HCT116 (cell line): ENCODE results near the gene HOXD3. TPM values are rescaled to one million over a fixed set of nuclear protein-coding genes. Genes with fewer than 3 reads are reported as not detected.

Experiments used
- ATAC-seq: fragments of 200-7000 bp; cut with Tn5 transposase; 2 replicates; pipeline ENCODE4 v1.9.1; 2020; ENCODE audit warnings: mild to moderate bottlenecking, moderate library complexity
- BruUV-seq: library from RNA; stranded (reverse); fragments of 400-500 nt; replicated peaks from 2 replicates; lab custom pipeline; 2021; lab: Mats Ljungman, UMichigan
- CTCF ChIA-PET: fragments of 300-600 bp; sonication (Branson Sonifier 250); formaldehyde crosslinking; loops from one replicate; lab custom pipeline; 2021; ENCODE audit warnings: antibody characterized with exemption; lab: Charles Lee
- POLR2A ChIA-PET: fragments of 300-600, 350-600 bp; sonication (Branson Sonifier 250); formaldehyde crosslinking; loops from one replicate; lab custom pipeline; 2021; ENCODE audit warnings: antibody characterized with exemption; lab: Charles Lee
- RAD21 ChIA-PET, 2 experiments: fragments of 300-600 bp; sonication (Branson Sonifier 250); formaldehyde crosslinking; loops; one replicate each; lab custom pipeline; 2023; ENCODE audit warnings: low total read pairs in 2 of 2; ENCODE audit not compliant: uncharacterized antibody in 2 of 2, unreplicated experiment in 2 of 2, low non-redundant PET in 1 of 2; lab: Charles Lee
- DNase-seq: peaks from one replicate; pipeline ENCODE4 v3.0.0-alpha.2; 2010; ENCODE audit warnings: low read depth, low spot score
- H2AFZ ChIP-seq: fragments of 200-600 bp; shearing (Covaris generic), sonication (generic); 2 replicates; pipeline ENCODE4 v1.6.1; 2017; ENCODE audit warnings: low read depth, mixed run types, mixed read lengths, antibody characterized with exemption, low read length; ENCODE audit not compliant: poor library complexity, severe bottlenecking
- H3K27ac ChIP-seq: 2 replicates; pipeline ENCODE4 v1.5.1; 2012; ENCODE audit warnings: low read depth, low read length
- H3K27me3 ChIP-seq: fragments of 200-600 bp; sonication (generic); 2 replicates; pipeline ENCODE4 v1.6.1; 2016; ENCODE audit warnings: mixed run types, low read length, mixed read lengths; ENCODE audit not compliant: insufficient read depth
- H3K36me3 ChIP-seq, 2 experiments: fragments of 200-500 bp in 1 of 2; fragments of 200-600 bp in 1 of 2; sonication (Bioruptor generic) in 1 of 2; sonication (generic) in 1 of 2; 2 replicates each; pipeline versions ENCODE4 v1.5.1 to v1.6.1; 2014 to 2016; ENCODE audit warnings: low read length in 2 of 2, inconsistent platforms in 1 of 2, mixed read lengths in 1 of 2, mixed run types in 1 of 2; ENCODE audit not compliant: insufficient read depth in 2 of 2, control insufficient read depth in 1 of 2
- H3K4me1 ChIP-seq, 2 experiments: fragments of 200-600 bp in 1 of 2; sonication (generic) in 1 of 2; 2 replicates each; pipeline versions ENCODE4 v1.5.1 to v1.6.1; 2012 to 2017; ENCODE audit warnings: low read length in 2 of 2, inconsistent platforms in 1 of 2, mild to moderate bottlenecking in 1 of 2, mixed read lengths in 1 of 2, mixed run types in 1 of 2, moderate library complexity in 1 of 2; ENCODE audit not compliant: insufficient read depth in 2 of 2, control insufficient read depth in 1 of 2
- H3K4me2 ChIP-seq: fragments of 200-600 bp; sonication (generic); 2 replicates; pipeline ENCODE4 v1.6.1; 2017; ENCODE audit warnings: mixed run types, low read length, mixed read lengths
- H3K4me3 ChIP-seq, 2 experiments: fragments of 200-600 bp in 1 of 2; sonication (generic) in 1 of 2; replicated peaks in 1 of 2; 2 replicates each; pipeline ENCODE4 v1.5.1; 2011 to 2016; ENCODE audit warnings: low read length in 2 of 2, control low read depth in 1 of 2, low read depth in 1 of 2, mild to moderate bottlenecking in 1 of 2, mixed read lengths in 1 of 2, mixed run types in 1 of 2
- H3K79me2 ChIP-seq: fragments of 200-600 bp; sonication (generic); 2 replicates; pipeline ENCODE4 v1.6.1; 2017; ENCODE audit warnings: mild to moderate bottlenecking, mixed run types, low read length, moderate library complexity, mixed read lengths; ENCODE audit not compliant: insufficient read depth
- H3K9ac ChIP-seq: fragments of 200-600 bp; sonication (generic); 2 replicates; pipeline ENCODE4 v1.6.1; 2016; ENCODE audit warnings: low read length, mixed read lengths
- H3K9me2 ChIP-seq: fragments of 200-600 bp; sonication (generic), shearing (Covaris generic); 2 replicates; pipeline ENCODE4 v1.6.1; 2017; ENCODE audit warnings: mixed run types, mild to moderate bottlenecking, moderate library complexity; ENCODE audit not compliant: insufficient read depth
- H3K9me3 ChIP-seq, 2 experiments: fragments of 200-500 bp in 1 of 2; fragments of 200-600 bp in 1 of 2; sonication (Bioruptor generic) in 1 of 2; sonication (generic) in 1 of 2; 2 replicates each; pipeline ENCODE4 v1.6.1; 2014 to 2017; ENCODE audit warnings: low read length in 2 of 2, mixed read lengths in 2 of 2, inconsistent platforms in 1 of 2, low read depth in 1 of 2, mild to moderate bottlenecking in 1 of 2, mixed run types in 1 of 2, moderate library complexity in 1 of 2; ENCODE audit not compliant: control insufficient read depth in 1 of 2, insufficient read depth in 1 of 2
- H4K20me1 ChIP-seq: fragments of 200-600 bp; sonication (generic), shearing (Covaris generic); 2 replicates; pipeline ENCODE4 v1.6.1; 2017; ENCODE audit warnings: mixed run types, mild to moderate bottlenecking, moderate library complexity; ENCODE audit not compliant: insufficient read depth
- ATF3 ChIP-seq: IDR thresholded peaks from 2 replicates; pipeline ENCODE4 v1.6.1; 2012
- CBX3 ChIP-seq: IDR thresholded peaks from 2 replicates; pipeline ENCODE4 v1.6.1; 2012; ENCODE audit warnings: low read depth
- EGR1 ChIP-seq: IDR thresholded peaks from 2 replicates; pipeline ENCODE4 v1.6.1; 2012; ENCODE audit warnings: low read depth
- EZH2 ChIP-seq: fragments of 200-600 bp; sonication (generic); IDR thresholded peaks from 2 replicates; pipeline ENCODE4 v1.6.1; 2017; ENCODE audit warnings: antibody characterized with exemption, mixed run types
- EZH2phosphoT487 ChIP-seq: fragments of 200-600 bp; IDR thresholded peaks from 2 replicates; pipeline ENCODE4 v1.6.1; 2018; ENCODE audit warnings: antibody characterized with exemption, borderline replicate concordance
- FOSL1 ChIP-seq: IDR thresholded peaks from 2 replicates; pipeline ENCODE4 v1.6.1; 2012; ENCODE audit warnings: low read depth
- JUND ChIP-seq: IDR thresholded peaks from 2 replicates; pipeline ENCODE4 v1.6.1; 2012
- MAX ChIP-seq: IDR thresholded peaks from 2 replicates; pipeline ENCODE4 v1.6.1; 2012
- POLR2A ChIP-seq: IDR thresholded peaks from 2 replicates; pipeline ENCODE4 v1.7.0; 2011; ENCODE audit warnings: borderline replicate concordance; ENCODE audit not compliant: insufficient read depth, insufficient read length; ENCODE audit errors: extremely low read depth
- POLR2AphosphoS5 ChIP-seq: IDR thresholded peaks from 2 replicates; pipeline ENCODE4 v1.6.1; 2011; ENCODE audit warnings: mild to moderate bottlenecking, low read depth, low read length, moderate library complexity
- RAD21 ChIP-seq: IDR thresholded peaks from 2 replicates; pipeline ENCODE4 v1.6.1; 2012; ENCODE audit warnings: low read depth, mild to moderate bottlenecking
- REST ChIP-seq: IDR thresholded peaks from 2 replicates; pipeline ENCODE4 v1.6.1; 2012; ENCODE audit warnings: low read depth
- SIN3A ChIP-seq: IDR thresholded peaks from 2 replicates; pipeline ENCODE4 v1.6.1; 2012; ENCODE audit warnings: low read depth
- SP1 ChIP-seq: IDR thresholded peaks from 2 replicates; pipeline ENCODE4 v1.6.1; 2012; ENCODE audit warnings: low read depth
- SRF ChIP-seq: IDR thresholded peaks from 2 replicates; pipeline ENCODE4 v1.6.1; 2012; ENCODE audit warnings: low read depth
- TCF7L2 ChIP-seq: IDR thresholded peaks from 2 replicates; pipeline ENCODE4 v1.7.0; 2011; ENCODE audit warnings: borderline replicate concordance, inconsistent platforms; ENCODE audit not compliant: insufficient read depth, insufficient read length; ENCODE audit errors: extremely low read depth
- ZBTB33 ChIP-seq: IDR thresholded peaks from 2 replicates; pipeline ENCODE4 v1.6.1; 2011; ENCODE audit warnings: mild to moderate bottlenecking, low read length, moderate library complexity; ENCODE audit not compliant: insufficient replicate concordance; ENCODE audit errors: extremely low read depth
- ZFX ChIP-seq: fragments of 450-650 bp; IDR thresholded peaks from 2 replicates; pipeline ENCODE4 v1.6.1; 2017
- ZNF274 ChIP-seq: fragments of 200-500 bp; sonication (Bioruptor generic); IDR thresholded peaks from 2 replicates; pipeline ENCODE4 v1.6.1; 2014; ENCODE audit warnings: mild to moderate bottlenecking, low read depth, low read length, inconsistent platforms
- intact Hi-C: fragments of 100-400 bp; cut with micrococcal nuclease; formaldehyde crosslinking; loops from 2 replicates; pipeline ENCODE4 v1.10.0; 2022
- total RNA-seq: library from RNA; stranded (reverse); gene quantifications from one replicate; pipeline ENCODE4 v1.2.1, GENCODE V29; 2021; ENCODE audit not compliant: unreplicated experiment

HOXD3 gene
- total RNA-seq, 1 experiment from 2014 or later = 1.4 TPM

GRCh38 chr2:176177580-176178037 is 20.5 kb downstream of the HOXD3 start:
- Histone ChIP-seq H3K9ac (no peak overlapping the region), H3K9me2 (no peaks in the 10 kb centered on the region), H3K9me3 (no peaks in the 10 kb centered on the region), H3K4me3 (no peak overlapping the region), H4K20me1 (no peaks in the 10 kb centered on the region), H3K4me2 (no peak overlapping the region), H3K4me1 (no peaks in the 10 kb centered on the region), H3K27me3 (no peaks in the 10 kb centered on the region), H3K36me3 (no peaks in the 10 kb centered on the region), H3K79me2 (no peaks in the 10 kb centered on the region), H2AFZ (no peak overlapping the region), H3K27ac (no peak overlapping the region)
- BruUV-seq = no TSS peak
- intact Hi-C loops = no loop called here
- ChIA-PET POLR2A (no interaction called here), CTCF (no interaction called here), RAD21 (no interaction called here)
- ATAC-seq (no peak), DNase-seq (no peak)
- TF ChIP-seq MAX = no peak
- TF ChIP-seq SIN3A = no peak
- TF ChIP-seq SRF = no peak
- TF ChIP-seq EGR1 = no peak
- no peak for TF ChIP-seq POLR2AphosphoS5
- no peak for TF ChIP-seq JUND
- no peak for TF ChIP-seq EZH2
- TF ChIP-seq ATF3 = no peak
- no peak for TF ChIP-seq EZH2phosphoT487
- no peak for TF ChIP-seq ZNF274
- no peak for TF ChIP-seq POLR2A
- no peak for TF ChIP-seq SP1
- TF ChIP-seq RAD21 = no peak
- TF ChIP-seq TCF7L2 = no peak
- TF ChIP-seq FOSL1 = no peak
- TF ChIP-seq ZFX = no peak
- no peak for TF ChIP-seq CBX3
- TF ChIP-seq ZBTB33 = no peak
- no peak for TF ChIP-seq REST
